GM19395 (cell line): ENCODE results near the gene TMEM11.
"Not testable (repeated sequence)": the region's sequence is repeated elsewhere in the genome, so short reads cannot be mapped to it uniquely, and the experiment has no call there.

Experiments used
- ATAC-seq: cut with Tn5 transposase; IDR thresholded peaks from one replicate; pipeline ENCODE4 v1.9.1; 2021; ENCODE audit warnings: mild to moderate bottlenecking, moderate library complexity; ENCODE audit not compliant: unreplicated experiment

TMEM11 gene

DNA sequence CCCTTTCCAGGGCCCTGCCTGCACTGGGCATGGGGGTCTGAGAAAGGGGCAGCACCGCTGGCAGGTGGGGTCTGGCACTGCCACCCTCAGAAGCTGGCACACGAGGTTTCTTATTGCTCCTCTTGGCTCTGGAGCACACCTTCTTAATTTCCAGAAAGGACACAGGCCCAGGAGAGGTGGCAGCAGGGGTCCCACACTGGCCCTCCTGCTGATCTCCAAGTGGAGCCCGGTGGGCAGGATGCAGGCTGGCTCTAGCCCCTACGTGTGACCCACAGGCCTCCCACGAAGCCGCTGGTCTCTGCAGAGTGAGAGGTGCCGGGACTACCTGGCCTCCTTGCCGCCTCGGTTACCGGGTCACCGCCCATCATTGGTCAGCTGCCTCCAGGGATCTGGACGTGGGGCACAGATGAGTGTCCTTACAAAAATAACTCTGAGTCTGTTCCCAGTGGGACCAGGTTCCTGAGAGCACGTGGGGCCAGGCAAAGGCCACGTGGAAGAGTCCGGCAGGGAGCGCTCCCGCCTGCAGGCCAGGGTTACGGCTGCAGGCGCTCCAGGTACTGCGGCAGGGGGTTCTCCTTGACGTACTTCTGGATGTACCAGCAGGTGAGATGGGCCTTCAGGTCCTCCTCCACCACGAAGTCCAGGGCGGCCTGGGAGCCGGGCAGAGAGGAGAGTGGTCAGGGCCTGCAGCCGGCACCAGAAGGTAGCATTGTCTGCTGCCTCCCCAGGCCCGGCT, 29.0 kb upstream of the TMEM11 start:
- ATAC-seq, result no peak

DNA sequence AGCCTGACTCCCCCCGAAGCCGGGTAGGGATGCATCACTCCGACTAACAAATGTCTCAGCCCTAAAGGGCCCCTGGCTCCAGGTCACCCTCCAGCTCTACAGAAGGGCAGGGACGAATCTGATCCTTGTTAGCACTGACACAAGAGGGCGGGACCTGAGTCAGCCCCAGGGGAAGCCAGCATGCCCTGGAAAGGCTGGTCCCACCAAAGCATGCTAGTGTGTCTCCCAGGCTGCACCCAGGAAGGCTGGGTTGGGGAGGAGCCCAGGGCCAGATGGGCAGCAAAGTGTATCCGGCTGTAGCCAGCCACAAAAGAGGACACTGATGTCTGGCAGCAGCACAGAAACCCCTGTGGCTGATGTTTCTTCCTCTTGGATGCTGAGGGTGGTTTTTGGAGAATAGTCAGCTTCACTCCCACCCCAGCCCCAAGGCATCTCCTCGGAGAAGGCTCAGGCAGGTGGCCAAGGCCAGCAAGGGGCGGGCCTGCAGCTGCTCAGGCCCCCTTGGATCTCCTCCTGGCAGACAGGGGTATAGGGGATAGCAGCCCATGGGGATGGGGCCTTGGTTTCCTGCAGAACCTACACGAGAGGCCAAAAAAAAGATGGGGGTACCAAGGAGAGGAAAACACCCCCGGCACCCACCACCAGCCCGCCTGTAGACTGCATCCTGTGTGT, 28.2 kb upstream of the TMEM11 start:
- ATAC-seq, result no peak

DNA sequence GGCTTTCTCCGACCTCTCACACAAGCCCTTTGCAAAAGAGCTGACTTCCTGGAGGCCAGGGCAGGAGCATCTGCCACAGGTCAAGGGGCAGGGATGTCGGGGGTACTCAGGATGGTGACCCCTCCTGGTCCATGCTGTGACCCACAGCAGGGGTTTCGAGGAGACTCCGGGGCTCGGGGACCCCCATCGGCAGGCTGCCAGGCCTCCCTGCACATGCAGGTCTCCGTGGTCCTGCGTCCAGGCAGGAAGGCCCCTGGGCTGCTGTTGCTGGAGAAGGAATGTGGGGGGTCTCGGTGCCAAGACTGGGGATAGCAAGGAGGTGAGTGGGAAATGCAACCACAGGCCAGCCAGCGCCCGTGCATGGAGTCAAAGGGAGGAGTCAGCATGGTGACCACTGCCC, 27.6 kb upstream of the TMEM11 start:
- no peak for ATAC-seq

DNA sequence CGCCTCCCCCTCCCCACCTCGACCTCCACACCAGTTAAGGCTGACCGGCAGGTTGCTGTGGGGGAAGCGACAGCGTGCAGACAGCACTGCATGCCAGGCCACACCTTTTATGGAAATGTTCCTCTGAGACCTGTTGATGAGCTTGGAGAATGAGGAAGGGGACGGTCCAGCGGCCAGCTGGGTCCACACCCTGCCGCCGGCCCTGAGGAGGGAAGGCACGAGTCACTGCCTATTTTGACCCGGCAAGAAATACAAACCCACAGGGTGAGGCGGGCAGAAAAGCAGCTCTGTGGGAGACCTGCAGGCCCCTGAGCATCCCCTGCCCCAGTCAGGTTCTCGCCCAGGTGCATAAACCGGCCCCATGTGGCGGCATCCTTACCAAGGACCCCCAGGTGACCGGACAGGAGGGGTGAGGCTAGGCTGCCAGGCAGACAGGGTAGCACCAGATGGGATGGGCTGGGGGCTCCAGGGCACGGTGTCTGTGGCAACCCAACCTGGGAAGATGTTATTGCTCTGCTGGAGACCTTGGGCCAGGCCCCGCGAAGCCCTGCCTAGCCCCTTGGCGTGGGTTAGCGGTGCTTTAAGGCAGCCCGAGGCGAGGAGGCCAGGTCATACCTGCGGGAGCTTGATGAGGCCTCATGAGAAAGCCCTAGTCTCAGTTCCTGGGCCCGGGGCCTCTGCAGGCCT, 26.6 kb upstream of the TMEM11 start:
- ATAC-seq, result no peak

DNA sequence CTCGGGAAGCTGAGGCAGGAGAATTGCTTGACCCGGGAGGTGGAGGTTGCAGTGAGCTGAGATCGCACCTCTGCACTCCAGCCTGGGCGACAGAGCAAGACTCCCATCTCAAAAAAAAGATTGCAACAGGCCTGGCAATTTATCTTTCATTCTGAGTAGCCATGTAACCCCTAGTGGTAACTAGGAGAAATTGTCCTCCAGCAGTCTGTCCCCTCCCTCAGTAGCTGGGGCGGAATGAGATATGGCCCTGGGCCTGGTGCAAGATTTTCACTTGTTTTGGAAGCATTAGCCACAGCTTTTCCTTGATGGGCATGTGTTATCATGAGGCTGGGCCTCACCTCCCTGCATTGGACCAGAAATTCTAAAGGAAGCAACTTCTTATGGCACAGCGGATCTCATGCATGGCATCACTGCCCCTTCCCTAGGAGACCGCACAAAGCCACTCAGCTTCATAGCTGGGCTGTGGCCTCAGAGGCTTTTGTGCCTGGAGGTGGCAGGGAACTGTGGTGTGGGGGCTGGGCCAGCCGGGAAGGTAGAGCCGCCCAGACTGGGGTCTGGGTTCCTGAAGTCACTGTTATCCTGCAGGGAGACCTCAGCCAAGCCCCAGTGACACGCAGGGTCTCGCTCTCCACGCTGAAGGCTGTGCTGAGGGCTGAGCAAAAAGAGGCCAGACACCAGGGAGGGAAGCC, 25.9 kb upstream of the TMEM11 start:
- ATAC-seq, result no peak

DNA sequence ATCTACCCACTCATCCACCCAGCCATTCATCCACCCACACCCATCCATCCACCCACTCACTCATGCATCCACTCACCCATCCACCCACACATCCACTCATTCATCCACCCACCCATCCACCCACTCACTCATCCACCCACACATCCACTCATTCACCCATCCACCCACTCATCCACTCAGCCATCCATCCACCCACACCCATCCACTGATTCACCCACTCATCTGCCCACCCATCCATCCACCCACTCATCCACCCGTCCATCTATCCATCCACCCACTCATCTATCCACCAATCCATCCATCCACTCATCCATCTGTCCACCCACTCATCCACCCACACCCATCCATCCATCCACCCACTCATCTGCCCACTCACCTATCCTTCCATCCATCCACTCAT, 22.0 kb upstream of the TMEM11 start:
- no peak for ATAC-seq

DNA sequence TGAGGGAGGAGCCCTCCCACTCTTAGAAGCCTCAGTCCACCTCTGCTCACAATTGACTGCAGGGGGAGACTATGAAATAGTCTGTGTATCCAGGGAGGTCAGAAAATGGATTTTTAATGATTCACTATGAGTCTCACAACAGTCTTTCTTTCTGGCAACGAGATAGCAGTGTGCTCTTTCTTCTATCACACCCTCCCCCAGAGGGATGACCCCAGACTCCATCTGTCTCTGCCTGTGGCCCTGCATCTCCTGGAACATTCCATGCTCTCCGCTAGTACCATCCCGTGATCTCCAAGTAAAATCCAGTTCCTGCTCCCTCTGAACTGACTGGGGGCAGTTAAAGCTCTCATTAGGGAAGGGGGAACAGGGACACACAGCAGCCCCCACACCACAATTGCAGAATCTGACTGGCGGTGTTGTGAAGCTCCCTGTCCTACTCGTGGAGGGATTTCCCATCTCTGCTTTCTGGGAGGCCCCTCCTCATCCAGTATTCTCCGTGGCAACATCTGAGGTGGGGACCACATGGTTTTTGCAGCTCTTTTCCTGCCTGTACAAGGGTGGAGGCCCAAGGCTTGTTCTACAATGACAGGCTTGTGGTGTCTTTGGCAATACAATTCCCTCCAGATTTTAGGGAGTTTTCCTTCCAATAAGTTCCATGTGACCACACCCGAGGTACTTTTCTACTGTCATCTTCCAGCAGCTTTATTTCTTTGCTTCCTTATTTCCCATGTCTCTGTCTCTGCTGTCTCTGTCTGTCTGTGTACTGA, 19.8 kb upstream of the TMEM11 start:
- ATAC-seq, result no peak

DNA sequence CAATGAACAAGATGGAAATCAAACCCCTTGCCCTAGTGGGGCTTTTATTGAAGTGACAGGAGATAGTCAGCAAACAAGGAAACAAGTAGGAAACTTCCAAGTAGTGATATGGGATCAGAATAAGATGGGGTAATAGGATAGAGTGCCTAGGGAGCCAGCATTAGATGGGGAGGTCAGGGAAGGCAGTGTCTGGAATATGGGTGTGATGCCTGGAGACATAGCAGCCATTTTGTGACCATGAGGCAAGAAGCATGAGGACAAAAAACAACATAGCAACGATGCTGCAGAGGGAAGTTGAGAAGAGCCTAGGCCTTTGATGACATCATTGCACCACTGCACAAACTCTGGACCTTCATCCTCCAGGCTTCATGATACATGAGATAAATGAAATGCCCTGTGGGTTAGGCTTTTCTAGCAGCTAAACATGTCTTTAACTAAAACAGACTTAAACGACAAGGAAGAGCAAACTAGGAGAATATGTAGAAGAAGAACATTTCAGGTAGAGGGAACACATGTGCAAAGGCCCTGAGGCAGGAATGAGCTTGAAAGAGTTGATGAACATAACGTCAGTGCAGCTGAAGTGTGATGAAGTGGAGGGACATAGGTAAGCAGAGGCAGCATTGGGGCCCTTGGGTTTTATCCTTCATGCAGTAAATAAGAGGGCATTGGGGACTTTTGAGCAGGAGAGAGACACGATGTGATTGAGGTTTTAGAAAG, 18.2 kb upstream of the TMEM11 start:
- ATAC-seq, result no peak

DNA sequence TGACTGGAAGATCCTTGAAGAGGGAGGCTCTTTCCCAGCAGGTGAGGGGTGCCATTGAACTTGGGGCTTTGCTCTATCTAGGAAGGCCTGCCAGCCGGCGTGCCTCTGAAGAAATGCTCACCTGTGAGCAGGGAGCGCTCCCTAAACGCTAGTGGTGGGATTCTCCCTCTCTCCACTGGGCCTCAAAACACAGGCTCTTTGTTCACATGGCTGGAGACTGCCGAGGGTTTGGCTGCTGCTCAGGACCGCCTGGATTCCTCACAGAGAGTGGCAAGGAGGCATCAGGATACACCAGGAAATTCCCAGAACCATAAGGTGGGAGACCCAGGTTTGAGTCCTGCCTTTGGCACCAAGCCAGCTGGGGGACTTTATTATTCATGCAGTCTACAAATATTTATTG, 17.6 kb upstream of the TMEM11 start:
- ATAC-seq, result no peak

DNA sequence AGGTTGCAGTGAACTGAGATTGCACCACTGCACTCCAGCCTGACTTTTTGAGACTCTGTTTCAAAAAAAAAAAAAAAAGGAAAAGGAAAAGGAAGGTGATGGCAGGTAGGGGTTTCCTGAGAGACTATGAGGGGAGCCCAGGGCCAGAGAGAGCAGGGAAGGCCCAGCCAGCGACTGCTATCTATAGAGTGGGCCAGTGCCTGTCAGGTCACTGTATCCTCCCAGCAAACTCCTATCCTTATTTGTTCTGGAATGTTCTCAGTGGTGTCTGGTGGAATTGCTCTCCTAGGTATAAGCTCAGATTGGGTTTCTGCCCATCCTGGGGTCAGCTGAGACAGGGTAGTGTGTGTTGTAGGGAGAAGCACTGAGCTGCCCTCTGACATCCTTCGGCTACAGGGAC, 14.9 kb upstream of the TMEM11 start:
- no peak for ATAC-seq

DNA sequence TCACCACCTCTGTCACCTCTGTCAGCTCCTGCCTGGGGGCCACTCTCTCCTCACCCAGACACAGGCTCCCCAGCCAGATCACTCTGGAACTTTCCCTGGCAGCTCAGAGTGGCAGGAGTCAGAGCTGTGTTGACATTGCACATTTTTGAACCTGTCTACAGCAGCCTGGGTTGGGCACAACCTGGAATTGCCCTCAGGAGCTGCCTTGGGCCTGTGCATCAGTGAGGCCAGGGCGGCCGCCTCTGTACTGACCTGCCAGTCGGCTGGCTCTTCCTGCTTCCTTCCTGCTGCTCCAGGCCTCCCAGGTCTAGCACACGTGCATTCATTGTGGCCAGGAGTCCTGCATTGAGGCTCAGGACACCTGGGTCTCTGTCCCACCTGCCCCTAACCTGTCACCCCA, 14.2 kb upstream of the TMEM11 start:
- ATAC-seq, result no peak

DNA sequence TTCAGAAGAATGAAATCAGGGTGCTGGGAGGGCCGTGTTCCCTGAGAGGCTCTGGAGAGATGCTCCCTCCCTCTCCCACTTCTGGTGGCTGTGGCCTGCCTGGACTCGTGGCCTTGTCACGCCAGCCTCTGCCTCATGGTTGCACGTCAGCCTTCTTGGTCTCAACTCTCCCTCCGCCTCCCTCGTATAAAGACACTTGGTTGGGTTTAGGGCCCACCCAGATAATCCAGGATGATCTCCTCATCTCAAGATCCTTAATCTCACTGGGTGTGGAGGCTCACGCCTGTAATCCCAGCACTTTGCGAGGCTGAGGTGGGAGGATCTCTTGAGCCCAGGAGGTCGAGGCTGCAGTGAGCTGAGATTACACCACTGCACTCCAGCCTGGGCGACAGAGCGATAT, 13.3 kb upstream of the TMEM11 start:
- ATAC-seq, result not testable (repeated sequence)

DNA sequence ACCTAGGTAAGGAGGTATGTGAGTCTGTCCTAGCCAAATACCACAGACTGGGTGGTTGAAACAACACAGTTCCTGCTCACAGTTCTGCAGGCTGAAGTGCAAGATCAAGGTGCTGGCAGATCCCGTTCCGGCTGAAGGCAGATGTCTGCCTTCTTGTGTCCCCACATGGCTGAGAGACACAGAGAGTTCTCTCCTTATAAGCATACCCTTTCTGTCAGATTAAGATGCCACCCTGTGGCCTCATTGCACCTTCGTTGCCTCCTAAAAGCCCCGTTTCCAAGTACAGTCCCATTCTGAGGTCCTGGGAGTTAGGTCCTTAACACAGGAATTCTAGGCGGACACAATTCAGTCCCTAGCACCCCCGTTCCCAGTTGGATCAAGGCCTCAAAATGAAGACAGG, 9.1 kb upstream of the TMEM11 start:
- no peak for ATAC-seq

DNA sequence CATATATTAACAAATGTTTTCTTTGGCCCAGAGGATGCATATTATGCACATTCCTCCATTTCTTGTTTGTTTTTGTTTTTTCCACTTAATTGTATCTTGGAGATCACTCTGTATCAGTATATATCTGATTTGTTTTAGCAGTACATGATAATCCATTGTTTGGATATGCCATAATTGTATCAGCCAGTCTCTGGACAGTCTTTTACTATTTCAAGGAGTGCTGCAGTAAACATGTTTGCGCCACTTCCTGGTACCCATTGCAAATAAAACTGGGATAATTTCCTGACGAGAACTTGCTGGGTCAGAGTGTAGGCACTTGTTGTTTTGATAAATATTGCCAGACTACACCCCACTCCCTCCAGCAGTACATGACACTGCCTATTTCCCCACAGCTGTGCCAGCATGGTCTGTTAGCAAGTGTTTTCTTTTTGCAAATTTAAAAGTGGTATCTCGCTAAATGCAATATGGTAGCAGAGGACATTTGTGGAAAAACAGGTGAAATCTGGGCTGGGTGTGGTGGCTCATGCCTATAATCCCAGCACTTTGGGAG, 4.9 kb upstream of the TMEM11 start:
- ATAC-seq, result no peak

DNA sequence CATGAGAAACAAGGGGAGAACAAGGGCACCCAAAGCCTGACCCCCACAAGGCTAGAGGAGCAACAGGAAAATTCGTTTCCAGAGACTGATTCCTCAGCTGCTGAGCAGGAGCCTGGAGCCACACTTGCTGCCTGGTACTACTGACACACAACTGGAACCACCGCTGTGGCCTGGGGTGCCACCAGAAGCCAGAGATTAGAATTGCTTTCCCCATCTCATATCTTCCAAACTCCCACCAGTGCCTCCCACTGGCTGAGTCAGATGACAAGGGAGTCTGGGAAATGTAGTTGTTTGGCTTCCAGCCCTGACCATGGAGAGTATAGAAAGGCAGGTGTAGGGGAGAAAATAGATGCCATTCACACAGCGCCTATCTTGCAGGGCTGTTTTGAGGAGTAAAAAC, 4.1 kb upstream of the TMEM11 start:
- ATAC-seq, result no peak

DNA sequence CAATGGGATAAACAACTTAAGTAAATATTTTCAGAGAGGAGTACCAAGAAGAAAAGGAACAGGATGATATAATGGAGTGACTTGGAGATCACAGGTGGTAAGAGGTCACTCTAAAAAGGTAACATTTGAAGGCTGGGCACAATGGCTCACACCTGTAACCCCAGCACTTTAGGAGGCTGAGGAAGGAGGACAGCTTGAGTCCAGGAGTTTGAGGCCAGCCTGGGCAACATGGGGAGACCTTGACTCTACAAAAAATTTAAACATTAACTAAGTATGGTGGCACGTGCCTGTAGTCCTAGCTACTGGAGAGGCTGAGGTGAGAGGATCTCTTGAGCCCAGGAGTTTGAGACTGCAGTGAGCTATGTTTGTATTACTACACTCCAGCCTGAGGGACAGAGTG, 3.4 kb upstream of the TMEM11 start:
- ATAC-seq, result no peak

DNA sequence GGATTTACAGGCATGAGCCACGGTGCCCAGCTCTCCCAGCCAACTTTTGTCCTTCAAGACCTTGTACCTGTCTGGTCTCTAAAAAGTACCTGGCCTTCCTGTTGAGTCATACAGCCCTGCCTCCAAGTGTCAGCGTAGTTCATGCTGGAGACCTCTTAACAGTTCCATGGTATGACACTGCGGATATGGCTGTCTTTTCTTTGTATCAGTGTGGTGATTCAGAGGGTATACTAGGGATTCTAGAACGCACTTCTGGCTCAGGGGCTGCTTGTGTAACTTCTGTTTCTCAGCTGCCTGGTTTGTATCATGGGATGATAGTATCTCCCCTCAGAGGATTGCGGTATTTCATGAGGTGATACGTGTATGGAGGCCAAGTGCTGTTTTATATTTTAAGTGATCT, 2.0 kb upstream of the TMEM11 start:
- no peak for ATAC-seq

DNA sequence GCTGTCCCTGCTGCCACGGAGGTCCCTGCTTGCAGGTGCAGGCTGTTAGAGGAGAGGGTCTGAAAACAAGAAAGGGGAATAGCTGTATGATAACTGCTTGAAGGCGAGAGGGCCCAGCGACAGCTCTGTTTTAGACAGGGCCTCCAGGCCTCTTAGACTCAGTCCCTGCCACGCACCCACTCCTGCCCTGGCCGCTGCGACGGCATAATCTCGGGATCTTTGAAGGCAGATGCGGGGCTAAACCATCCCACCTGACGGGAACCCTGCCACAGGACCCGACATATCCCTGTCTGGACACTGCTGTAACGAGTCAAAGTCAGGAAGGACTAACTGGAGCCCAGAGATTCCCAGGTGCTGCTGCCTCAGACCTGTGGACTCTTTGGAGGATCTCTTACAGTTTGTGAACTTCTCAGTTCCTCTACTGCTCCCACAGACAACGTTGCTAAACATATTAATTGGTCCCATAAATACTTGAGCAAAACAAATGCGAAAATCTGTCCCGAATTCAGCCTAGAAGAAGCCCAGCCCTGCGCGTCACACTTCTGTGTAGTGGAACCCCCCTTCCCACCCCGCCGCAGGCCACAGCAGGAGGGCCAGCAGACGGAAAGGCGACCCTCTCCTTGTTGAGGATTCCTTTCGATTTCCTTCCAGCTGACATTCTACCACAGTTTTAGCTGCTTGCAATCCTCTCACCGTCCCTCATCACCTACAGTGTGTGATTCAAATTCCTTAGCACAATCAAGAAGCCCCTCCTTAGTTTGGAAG, 998 bp upstream of the TMEM11 start:
- ATAC-seq, result peak; percentile 8

DNA sequence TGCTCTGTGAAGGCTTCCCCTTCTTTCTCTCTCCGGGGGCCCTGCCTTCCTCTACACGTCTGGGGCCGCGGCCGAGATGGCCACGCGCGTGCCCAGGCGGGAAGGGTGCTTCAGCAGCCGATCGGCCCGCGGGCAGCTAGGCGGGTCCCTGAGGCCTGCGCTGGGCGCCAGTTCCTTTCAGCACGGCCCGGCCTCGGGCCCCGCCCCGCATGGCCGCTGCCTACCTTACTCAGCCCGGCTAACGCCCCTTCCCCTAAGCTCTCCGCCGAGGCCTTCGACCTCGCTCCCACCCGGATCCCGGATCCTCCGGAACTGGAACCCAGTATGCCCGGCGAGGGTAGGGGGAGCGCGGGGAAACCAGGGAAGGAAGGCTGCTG, 335 bp downstream of the TMEM11 start:
- peak; percentile 23 for ATAC-seq
